ENCODE data around the gene APIP.

DNA sequence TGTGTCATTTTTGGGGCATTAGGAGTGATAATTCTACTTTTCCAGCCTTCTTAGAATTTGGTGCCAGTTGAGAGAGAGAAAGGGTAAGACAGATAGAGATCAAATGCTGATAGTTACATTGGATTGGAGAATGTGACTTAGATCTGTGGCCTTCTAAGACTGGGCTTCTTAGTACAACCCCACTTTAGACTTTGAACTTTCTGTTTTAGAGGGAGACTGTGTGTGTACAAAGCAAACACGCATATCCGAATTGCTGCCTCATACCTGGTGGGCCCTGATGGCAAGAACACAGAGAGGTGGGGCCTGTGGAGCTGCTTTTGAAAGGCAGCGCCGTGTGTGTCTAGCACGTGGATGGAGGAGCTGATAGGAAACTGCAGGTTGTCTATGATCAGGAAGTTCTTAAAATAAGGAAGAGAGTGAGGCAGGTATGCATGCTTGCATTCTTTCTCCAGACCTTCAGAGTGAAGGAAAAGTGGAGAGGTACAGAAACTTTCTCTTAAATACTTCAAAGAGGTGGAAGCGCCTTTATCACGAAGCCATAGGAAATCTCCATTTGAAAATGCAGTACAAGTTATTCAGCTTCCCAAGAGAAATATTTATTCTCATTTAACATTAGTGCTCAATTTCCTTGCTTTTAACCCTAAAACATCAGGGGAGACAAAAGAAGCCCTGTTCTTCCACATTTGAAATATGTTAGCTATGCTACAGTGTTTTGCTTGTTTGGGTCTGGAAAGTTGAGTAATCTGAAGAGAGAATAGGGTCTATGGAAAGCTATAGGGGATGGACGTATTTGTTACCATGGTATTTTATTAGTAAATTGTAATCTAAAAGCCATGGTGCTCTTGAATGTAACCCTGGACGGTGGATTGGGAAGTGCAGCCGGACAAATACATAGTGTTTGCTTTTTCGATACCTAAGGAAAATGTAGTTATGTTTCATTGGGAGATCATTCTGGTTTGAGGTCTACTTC lies 13.9 kb upstream of the APIP start:
- TF ChIP-seq, protein P1, sequence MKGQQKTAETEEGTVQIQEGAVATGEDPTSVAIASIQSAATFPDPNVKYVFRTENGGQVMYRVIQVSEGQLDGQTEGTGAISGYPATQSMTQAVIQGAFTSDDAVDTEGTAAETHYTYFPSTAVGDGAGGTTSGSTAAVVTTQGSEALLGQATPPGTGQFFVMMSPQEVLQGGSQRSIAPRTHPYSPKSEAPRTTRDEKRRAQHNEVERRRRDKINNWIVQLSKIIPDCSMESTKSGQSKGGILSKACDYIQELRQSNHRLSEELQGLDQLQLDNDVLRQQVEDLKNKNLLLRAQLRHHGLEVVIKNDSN (IDR thresholded peaks at IDR 0.05) = no peak
- no peak for TF ChIP-seq CEBPB (IDR thresholded peaks at IDR 0.05)
- TF ChIP-seq ZBTB7A (IDR thresholded peaks at IDR 0.05; ENCODE audit: low read depth) = no peak
- no peak for TF ChIP-seq TCF12 (IDR thresholded peaks at IDR 0.05; ENCODE audit: low read depth)
- no peak for TF ChIP-seq TAF1 (IDR thresholded peaks at IDR 0.05; ENCODE audit: low read depth)
- TF ChIP-seq, protein P2, sequence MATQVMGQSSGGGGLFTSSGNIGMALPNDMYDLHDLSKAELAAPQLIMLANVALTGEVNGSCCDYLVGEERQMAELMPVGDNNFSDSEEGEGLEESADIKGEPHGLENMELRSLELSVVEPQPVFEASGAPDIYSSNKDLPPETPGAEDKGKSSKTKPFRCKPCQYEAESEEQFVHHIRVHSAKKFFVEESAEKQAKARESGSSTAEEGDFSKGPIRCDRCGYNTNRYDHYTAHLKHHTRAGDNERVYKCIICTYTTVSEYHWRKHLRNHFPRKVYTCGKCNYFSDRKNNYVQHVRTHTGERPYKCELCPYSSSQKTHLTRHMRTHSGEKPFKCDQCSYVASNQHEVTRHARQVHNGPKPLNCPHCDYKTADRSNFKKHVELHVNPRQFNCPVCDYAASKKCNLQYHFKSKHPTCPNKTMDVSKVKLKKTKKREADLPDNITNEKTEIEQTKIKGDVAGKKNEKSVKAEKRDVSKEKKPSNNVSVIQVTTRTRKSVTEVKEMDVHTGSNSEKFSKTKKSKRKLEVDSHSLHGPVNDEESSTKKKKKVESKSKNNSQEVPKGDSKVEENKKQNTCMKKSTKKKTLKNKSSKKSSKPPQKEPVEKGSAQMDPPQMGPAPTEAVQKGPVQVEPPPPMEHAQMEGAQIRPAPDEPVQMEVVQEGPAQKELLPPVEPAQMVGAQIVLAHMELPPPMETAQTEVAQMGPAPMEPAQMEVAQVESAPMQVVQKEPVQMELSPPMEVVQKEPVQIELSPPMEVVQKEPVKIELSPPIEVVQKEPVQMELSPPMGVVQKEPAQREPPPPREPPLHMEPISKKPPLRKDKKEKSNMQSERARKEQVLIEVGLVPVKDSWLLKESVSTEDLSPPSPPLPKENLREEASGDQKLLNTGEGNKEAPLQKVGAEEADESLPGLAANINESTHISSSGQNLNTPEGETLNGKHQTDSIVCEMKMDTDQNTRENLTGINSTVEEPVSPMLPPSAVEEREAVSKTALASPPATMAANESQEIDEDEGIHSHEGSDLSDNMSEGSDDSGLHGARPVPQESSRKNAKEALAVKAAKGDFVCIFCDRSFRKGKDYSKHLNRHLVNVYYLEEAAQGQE (IDR thresholded peaks at IDR 0.05; ENCODE audit: low read depth) = no peak
- TF ChIP-seq CREB1 (IDR thresholded peaks at IDR 0.05; ENCODE audit: low read depth) = no peak
- no peak for TF ChIP-seq EGR1 (IDR thresholded peaks at IDR 0.05)
- no peak for TF ChIP-seq NFIC (IDR thresholded peaks at IDR 0.05)
- TF ChIP-seq, protein P3, sequence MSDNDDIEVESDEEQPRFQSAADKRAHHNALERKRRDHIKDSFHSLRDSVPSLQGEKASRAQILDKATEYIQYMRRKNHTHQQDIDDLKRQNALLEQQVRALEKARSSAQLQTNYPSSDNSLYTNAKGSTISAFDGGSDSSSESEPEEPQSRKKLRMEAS (IDR thresholded peaks at IDR 0.05) = no peak
- TF ChIP-seq EP300 (IDR thresholded peaks at IDR 0.05; ENCODE audit: borderline replicate concordance) = no peak
- TF ChIP-seq TEAD4 (IDR thresholded peaks at IDR 0.05) = no peak

All from Ishikawa (cell line).